ENCODE results near the gene NKAPD1. TPM values are rescaled to one million over a fixed set of nuclear protein-coding genes. Genes with fewer than 3 reads are reported as not detected.

NKAPD1 gene
- total and polyA plus RNA-seq, 9 of the 15 experiments (the other 6 are each of a cell fraction or from before 2014, with no cell fraction given) = 14.1 to 73.5 (median 29.3) TPM

- BruUV-seq (replicated peaks) = no TSS peak
- H3K79me2 ChIP-seq (ENCODE audit: control insufficient read depth, insufficient read depth, low read length) = peaks cover 45% of the 10 kb centered on the region
- in situ Hi-C loops (cut with MboI) = no loop called here
- POLR2A ChIA-PET = interaction anchor here (0.6 to 1.3 kb wide), 2 partner anchors 8 to 27 kb away, joined by 3 to 4 read pairs; no protein-coding TSS in a partner anchor
- no peak overlapping the region for H3K4me3 ChIP-seq
- no peak overlapping the region for H3K4me2 ChIP-seq (ENCODE audit: insufficient read depth, low read length)
- WGBS (ENCODE audit: insufficient coverage, low coverage, missing lambda C conversion rate) = 54% methylated on average over 4 of the region's 4 CpGs
- H3K9me3 ChIP-seq (replicated peaks; ENCODE audit: control insufficient read depth, insufficient read depth, low read depth, low read length) = 0 out of 2 replicates have a peak, but pooled peaks cover 3% of the 10 kb centered on the region
- H3K9ac ChIP-seq (ENCODE audit: insufficient read depth in 1 of 2, low read depth in 2 of 2, low read length in 2 of 2) = peak overlapping the region in 1 of 2 experiments; percentile 2; a peak in 1 of 4 replicates
- TF ChIP-seq BHLHE40 (IDR thresholded peaks at IDR 0.05; ENCODE audit: low read length) (0 out of 2 replicates have a peak, but pooled peaks have one; percentile 39), HES1 (IDR thresholded peaks at IDR 0.05; ENCODE audit: low read depth) (no peak), FOSL1 (tag; conservative IDR thresholded peaks at IDR 0.05) (peak; percentile 34; the same call in 1 of the 2 replicates), ZC3H11A (IDR thresholded peaks at IDR 0.05; ENCODE audit: low read depth, low read length) (no peak), ZNF316 (IDR thresholded peaks at IDR 0.05) (peak; percentile 43), ZNF3 (CRISPR knock-in tag; IDR thresholded peaks at IDR 0.05) (no peak), C11orf30 (IDR thresholded peaks at IDR 0.05; ENCODE audit: low read depth) (peak; percentile 55; the same call in 1 of the 2 replicates), SREBF1 (IDR thresholded peaks at IDR 0.05; ENCODE audit: borderline replicate concordance, low read depth, low read length) (no peak), SMC3 (conservative IDR thresholded peaks at IDR 0.05; ENCODE audit: insufficient read depth, low read depth, low read length) (no peak), E4F1 (CRISPR knock-in tag; IDR thresholded peaks at IDR 0.05; ENCODE audit: borderline replicate concordance) (no peak)
- H3K27ac ChIP-seq (ENCODE audit: extremely low read depth, low read depth, low read length) = peak overlapping the region; percentile 43; the same call in 2 of the 3 replicates
- no peak overlapping the region for H2AFZ ChIP-seq (ENCODE audit: low read depth, low read length)
- H3K4me1 ChIP-seq (replicated peaks in 1 of 2; ENCODE audit: control insufficient read depth in 2 of 2, insufficient read depth in 2 of 2, low read length in 2 of 2) = peaks cover 0 to 11% of the 10 kb centered on the region in 2 experiments; a peak in 2 of 5 replicates
- H4K20me1 ChIP-seq (replicated peaks; ENCODE audit: control insufficient read depth, insufficient read depth, low read length) = no peaks in the 10 kb centered on the region
- DNase-seq (ENCODE audit: extremely low read depth in 1 of 4, low spot score in 3 of 4) = peak in 1 of 4 experiments; percentile 14
- no peak for ATAC-seq
- CTCF ChIA-PET (ENCODE audit: low intra/inter-chr PET ratio) = no interaction called here
- intact Hi-C loops (cut with micrococcal nuclease) = no loop called here
- no peaks in the 10 kb centered on the region for H3K27me3 ChIP-seq (ENCODE audit: control insufficient read depth in 2 of 2, insufficient read depth in 2 of 2, low read length in 2 of 2)
- peaks cover 83% of the 10 kb centered on the region for H3K36me3 ChIP-seq (ENCODE audit: control insufficient read depth, insufficient read depth, low read length)
- no peak for FAIRE-seq
- no peaks in the 10 kb centered on the region for H3K9me1 ChIP-seq (ENCODE audit: control insufficient read depth, insufficient read depth, low read length)
Measured at GRCh38 chr11:112082729-112083128, 8.6 kb downstream of the NKAPD1 start.
